ENCODE data around the gene SMG7.

GRCh38 chr1:183586926-183587325, 114.6 kb downstream of the SMG7 start:
- TF ChIP-seq MXI1 (IDR thresholded peaks at IDR 0.05; ENCODE audit: borderline replicate concordance, low read depth, low read length) = no peak
- no peak for TF ChIP-seq SMC3 (IDR thresholded peaks at IDR 0.05; ENCODE audit: low read depth, low read length)
- TF ChIP-seq ELK1 (IDR thresholded peaks at IDR 0.05; ENCODE audit: borderline replicate concordance, low read depth, low read length) = no peak

All from IMR-90 (cell line).